Prostate gland (tissue), 2 donors: ENCODE results near the gene TMEM272. TPM values are rescaled to one million over a fixed set of nuclear protein-coding genes. Genes with fewer than 3 reads are reported as not detected.

Experiments used
- DNase-seq: peaks from one replicate; pipeline ENCODE4 v3.0.0-alpha.2; 2019; ENCODE audit warnings: low spot score
- H3K27ac ChIP-seq, 2 donors: fragments of 200-600 bp; sonication (generic); 2 replicates each; pipeline ENCODE4 v1.5.1; 2017 to 2019
- H3K27me3 ChIP-seq: fragments of 200-600 bp; sonication (generic); replicated peaks from 2 replicates; pipeline ENCODE4 v1.5.1; 2019; ENCODE audit not compliant: insufficient read depth
- H3K36me3 ChIP-seq, 2 donors: fragments of 200-600 bp; sonication (generic); 1 replicate in 1 of 2; 2 replicates in 1 of 2; pipeline versions ENCODE4 v1.5.1 to v1.8.1; 2017 to 2019
- H3K4me1 ChIP-seq: fragments of 200-600 bp; sonication (generic); replicated peaks from 2 replicates; pipeline ENCODE4 v1.5.1; 2019
- H3K4me3 ChIP-seq, 2 donors: fragments of 200-600 bp; sonication (generic); 2 replicates each; pipeline ENCODE4 v1.5.1; 2017 to 2019
- H3K9me3 ChIP-seq: fragments of 200-600 bp; sonication (generic); 2 replicates; pipeline ENCODE4 v1.5.1; 2017
- POLR2A ChIP-seq: fragments of 450-650 bp; IDR thresholded peaks from one replicate; pipeline ENCODE4 v1.6.1; 2016; ENCODE audit warnings: antibody characterized with exemption, mild to moderate bottlenecking
- POLR2AphosphoS5 ChIP-seq: sonication (generic); formaldehyde crosslinking; IDR thresholded peaks from one replicate; pipeline ENCODE4 v1.6.1; 2017; ENCODE audit warnings: antibody characterized with exemption
- WGBS: methylation state at CpG from one replicate; pipeline ENCODE4 v1.1.5; 2018; 5-methylcytosine and 5-hydroxymethylcytosine counted together
- intact Hi-C: fragments of 100-400 bp; cut with DNase I; formaldehyde crosslinking; loops from one replicate; pipeline ENCODE4 v1.14.2; 2022
- total RNA-seq, 2 donors: library from RNA; depleted of rRNA; stranded (reverse); fragments of >200 nt; gene quantifications; one replicate each; pipeline ENCODE4 v1.1.0, GENCODE V29; 2016
- TF ChIP-seq, protein P1 (sequence below), 4 experiments: fragments of 200-600 bp in 2 of 4; fragments of 450-650 bp in 2 of 4; sonication (generic) in 2 of 4; IDR thresholded peaks; 1 replicate in 3 of 4; 2 replicates in 1 of 4; pipeline ENCODE4 v1.5.1; 2016 to 2019; ENCODE audit warnings: antibody characterized with exemption in 4 of 4, mild to moderate bottlenecking in 2 of 4, moderate library complexity in 2 of 4

The TMEM272 gene
- total RNA-seq, 2 donors from 2014 or later: 0.28 TPM; not detected in 1

DNA sequence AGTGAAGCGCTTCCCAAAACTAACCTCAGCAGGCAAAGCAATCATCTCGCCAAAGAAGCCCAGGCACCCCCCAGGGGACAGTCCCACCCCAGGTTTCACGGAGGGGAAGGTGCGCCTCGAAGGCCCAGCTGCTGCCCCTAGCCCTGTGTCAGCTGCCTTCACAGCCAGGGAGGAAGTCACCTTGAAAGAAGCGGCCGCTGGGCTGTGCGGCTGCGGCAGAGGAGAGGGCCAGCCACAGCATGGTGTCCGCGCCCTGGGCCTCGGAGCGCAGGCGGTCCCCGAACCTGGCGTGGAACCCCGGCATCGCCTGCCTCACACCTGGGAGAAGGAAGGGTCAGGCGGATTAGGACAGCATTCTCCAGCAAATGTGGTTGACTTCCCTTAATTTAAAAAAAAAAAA is 76.0 kb downstream of the TMEM272 start:
- no peaks in the 10 kb centered on the region for H3K27me3 ChIP-seq
- intact Hi-C loops: no loop called here
- 93% methylated on average over 19 of the region's 19 CpGs for WGBS

DNA sequence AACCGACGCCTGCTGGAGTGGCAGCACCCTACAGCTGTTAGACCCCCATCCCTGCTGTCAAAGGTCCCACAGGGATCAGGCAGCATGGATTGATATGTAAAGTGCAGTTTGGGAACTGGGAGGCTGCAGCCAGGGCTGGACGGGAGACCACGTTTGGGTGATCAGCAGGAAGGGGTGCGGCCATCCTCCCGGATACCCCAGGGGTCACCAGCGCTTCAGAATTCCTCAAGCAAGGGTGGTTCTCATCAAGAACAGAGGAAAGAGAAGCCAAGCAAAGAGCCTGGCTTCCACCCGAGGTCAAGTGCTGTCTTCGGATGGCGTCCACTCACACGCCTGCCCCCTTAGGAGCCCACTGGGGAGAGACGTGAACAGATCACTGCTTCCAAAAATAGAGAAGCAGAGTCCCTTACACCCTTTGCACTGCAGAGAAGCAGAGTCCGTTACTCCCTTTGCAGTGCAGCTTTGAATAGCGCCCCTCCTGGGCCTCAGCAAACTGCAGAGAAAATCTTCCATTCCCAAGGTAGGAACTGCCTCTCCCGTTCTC is 76.5 kb downstream of the TMEM272 start:
- no peaks in the 10 kb centered on the region for H3K4me1 ChIP-seq
- WGBS: 91% methylated on average over 15 of the region's 15 CpGs
- no peak overlapping the region for H3K27ac ChIP-seq
- no peaks in the 10 kb centered on the region for H3K36me3 ChIP-seq
- TF ChIP-seq, protein P1, sequence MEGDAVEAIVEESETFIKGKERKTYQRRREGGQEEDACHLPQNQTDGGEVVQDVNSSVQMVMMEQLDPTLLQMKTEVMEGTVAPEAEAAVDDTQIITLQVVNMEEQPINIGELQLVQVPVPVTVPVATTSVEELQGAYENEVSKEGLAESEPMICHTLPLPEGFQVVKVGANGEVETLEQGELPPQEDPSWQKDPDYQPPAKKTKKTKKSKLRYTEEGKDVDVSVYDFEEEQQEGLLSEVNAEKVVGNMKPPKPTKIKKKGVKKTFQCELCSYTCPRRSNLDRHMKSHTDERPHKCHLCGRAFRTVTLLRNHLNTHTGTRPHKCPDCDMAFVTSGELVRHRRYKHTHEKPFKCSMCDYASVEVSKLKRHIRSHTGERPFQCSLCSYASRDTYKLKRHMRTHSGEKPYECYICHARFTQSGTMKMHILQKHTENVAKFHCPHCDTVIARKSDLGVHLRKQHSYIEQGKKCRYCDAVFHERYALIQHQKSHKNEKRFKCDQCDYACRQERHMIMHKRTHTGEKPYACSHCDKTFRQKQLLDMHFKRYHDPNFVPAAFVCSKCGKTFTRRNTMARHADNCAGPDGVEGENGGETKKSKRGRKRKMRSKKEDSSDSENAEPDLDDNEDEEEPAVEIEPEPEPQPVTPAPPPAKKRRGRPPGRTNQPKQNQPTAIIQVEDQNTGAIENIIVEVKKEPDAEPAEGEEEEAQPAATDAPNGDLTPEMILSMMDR (IDR thresholded peaks at IDR 0.05): no peak
- TF ChIP-seq POLR2A (no peak), POLR2AphosphoS5 (no peak)
- intact Hi-C loops: no loop called here
- no peak for DNase-seq
- H3K9me3 ChIP-seq: no peaks in the 10 kb centered on the region
- no peak overlapping the region for H3K4me3 ChIP-seq
- H3K27me3 ChIP-seq: no peaks in the 10 kb centered on the region

More for the DNA sequence above, 76.0 kb downstream of the TMEM272 start:
- no peaks in the 10 kb centered on the region for H3K36me3 ChIP-seq
- no peaks in the 10 kb centered on the region for H3K4me1 ChIP-seq
- no peaks in the 10 kb centered on the region for H3K9me3 ChIP-seq
- peak overlapping the region; percentile 60 to 76 for H3K27ac ChIP-seq
- DNase-seq: no peak
- TF ChIP-seq POLR2AphosphoS5 (no peak), POLR2A (no peak)
- TF ChIP-seq, protein P1 (IDR thresholded peaks at IDR 0.05): no peak
- H3K4me3 ChIP-seq: no peak overlapping the region

DNA sequence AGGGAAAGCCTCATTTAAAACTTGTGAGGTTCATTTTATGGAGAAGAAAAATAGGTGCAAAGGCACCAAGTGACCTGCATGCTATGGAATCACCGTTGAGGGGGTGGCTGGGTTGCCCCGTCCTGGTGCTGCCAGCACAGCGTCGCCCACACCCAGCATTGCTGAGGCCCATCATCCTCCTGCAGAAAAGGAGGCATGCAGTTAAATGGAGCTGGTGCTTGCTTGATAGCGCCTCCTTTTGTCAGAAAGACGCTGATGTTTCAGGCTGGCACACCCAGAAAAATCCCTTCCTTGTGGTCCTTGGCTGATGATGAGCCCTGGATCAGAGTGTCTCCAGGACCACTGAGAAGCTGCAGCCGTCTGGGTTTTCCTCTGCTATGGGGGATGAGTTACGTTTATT is 77.9 kb downstream of the TMEM272 start:
- no peaks in the 10 kb centered on the region for H3K27me3 ChIP-seq
- DNase-seq: no peak
- TF ChIP-seq POLR2A (no peak), POLR2AphosphoS5 (no peak)
- TF ChIP-seq, protein P1 (IDR thresholded peaks at IDR 0.05): no peak
- 89% methylated on average over 8 of the region's 8 CpGs for WGBS
- no peak overlapping the region for H3K4me3 ChIP-seq
- H3K27ac ChIP-seq: no peak overlapping the region
- no peaks in the 10 kb centered on the region for H3K9me3 ChIP-seq
- intact Hi-C loops: no loop called here
- H3K36me3 ChIP-seq: no peaks in the 10 kb centered on the region
- H3K4me1 ChIP-seq: no peaks in the 10 kb centered on the region

DNA sequence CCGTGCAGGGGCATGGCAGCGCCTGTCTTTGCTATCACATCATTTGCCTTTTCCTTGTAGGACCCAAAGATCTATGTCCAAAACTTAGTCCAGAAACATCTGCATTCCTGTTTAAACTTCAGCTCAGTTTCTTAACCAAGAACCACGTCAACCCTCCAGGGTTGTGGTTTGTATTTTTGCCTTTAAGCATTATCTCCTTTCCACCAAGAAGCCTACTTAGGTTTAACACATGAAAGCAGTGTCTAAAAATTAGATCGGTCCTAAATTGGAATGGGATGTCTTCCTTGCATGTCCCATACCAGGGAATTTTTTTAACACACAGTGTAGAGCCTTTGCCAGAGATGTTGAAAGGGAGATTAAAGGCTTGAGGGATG is 79.8 kb downstream of the TMEM272 start:
- no peak overlapping the region for H3K4me3 ChIP-seq
- no peaks in the 10 kb centered on the region for H3K27me3 ChIP-seq
- TF ChIP-seq POLR2AphosphoS5 (no peak), POLR2A (no peak)
- TF ChIP-seq, protein P1 (IDR thresholded peaks at IDR 0.05): no peak
- no peaks in the 10 kb centered on the region for H3K36me3 ChIP-seq
- DNase-seq: no peak
- no peaks in the 10 kb centered on the region for H3K4me1 ChIP-seq
- WGBS: 82% methylated on average over 4 of the region's 4 CpGs
- no peaks in the 10 kb centered on the region for H3K9me3 ChIP-seq
- H3K27ac ChIP-seq: peak overlapping the region; percentile 39 to 60
- intact Hi-C loops: no loop called here
